ENCODE measurements around the gene FMO5.
"Not testable (repeated sequence)": the region's sequence is repeated elsewhere in the genome, so short reads cannot be mapped to it uniquely, and the experiment has no call there.

FMO5 gene

DNA sequence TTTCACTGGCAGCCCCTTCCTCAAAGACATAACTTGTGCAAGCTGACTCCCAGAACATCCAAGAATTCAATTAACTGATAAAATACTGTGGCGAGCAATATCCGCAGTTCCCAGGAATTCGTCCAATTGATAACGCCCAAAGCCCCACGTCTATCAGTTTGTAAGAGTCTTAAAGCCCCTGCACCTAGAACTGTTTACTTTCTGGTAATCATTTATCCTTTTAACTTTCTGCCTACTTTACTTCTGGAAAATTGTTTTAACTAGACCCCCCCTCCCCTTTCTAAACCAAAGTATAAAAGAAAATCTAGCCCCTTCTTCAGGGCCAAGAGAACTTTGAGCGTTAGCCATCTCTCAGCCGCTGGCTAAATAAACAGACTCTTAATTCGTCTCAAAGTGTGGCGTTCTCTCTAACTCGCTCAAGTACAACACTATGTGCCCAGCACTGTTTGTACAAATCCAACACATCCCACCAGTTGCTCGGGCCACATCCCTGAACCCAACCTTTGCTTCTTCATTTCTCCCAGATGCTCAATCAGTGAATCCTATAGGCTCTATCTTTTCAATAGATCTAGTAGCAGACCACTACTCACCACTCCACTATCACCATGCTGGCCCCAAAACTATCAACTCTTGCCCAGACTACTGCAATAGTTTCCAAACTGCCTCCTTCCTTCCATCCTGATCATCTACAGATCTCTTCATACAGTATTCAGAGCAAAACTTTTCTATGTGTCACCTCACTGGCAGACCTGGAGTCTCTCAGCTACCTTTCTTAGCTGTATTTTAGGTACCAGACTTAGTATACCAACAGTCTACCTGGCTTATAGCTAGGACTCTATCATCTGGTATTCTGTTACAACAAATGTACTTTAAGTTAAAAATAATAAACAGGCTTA is 14.0 kb upstream of the FMO5 start:
- no peak for DNase-seq

DNA sequence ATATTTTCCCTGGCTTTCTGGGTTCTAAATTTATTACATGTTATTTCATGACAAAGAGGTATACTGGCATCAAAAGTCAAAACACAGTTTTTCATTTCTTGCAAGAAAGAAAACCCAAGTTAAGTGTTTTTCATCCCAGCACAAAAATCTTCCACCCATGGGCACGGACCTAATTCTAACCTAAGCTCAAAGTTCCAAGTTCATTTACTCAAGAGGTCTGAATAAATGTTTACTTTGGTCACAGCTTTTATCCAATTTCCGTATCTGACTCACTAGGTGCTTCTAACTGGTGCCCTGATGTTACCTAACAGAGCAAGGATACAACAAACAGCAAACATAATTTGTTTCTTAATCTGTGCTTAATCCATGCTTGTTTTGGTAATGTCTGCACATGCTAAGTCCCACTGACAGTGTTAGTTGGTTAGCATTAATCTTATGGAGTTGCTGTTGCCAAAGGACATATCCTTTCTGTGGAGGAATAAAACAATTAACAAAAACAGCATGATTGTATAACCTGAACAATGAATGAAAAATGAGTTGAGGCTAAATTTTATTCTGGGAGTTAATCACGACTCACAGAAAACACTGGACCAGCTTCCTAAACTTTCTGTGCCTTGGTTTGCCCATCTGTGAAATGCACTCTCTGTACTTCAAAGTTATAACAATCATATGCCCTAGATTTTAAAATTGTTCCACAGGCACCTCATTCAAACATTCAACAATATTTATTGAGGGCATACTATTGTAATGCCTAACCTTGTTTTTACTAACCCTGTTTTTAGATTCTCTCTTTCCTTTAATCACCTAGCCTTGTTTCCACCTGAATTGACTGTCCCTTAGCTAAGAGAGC is 13.1 kb upstream of the FMO5 start:
- DNase-seq = no peak

DNA sequence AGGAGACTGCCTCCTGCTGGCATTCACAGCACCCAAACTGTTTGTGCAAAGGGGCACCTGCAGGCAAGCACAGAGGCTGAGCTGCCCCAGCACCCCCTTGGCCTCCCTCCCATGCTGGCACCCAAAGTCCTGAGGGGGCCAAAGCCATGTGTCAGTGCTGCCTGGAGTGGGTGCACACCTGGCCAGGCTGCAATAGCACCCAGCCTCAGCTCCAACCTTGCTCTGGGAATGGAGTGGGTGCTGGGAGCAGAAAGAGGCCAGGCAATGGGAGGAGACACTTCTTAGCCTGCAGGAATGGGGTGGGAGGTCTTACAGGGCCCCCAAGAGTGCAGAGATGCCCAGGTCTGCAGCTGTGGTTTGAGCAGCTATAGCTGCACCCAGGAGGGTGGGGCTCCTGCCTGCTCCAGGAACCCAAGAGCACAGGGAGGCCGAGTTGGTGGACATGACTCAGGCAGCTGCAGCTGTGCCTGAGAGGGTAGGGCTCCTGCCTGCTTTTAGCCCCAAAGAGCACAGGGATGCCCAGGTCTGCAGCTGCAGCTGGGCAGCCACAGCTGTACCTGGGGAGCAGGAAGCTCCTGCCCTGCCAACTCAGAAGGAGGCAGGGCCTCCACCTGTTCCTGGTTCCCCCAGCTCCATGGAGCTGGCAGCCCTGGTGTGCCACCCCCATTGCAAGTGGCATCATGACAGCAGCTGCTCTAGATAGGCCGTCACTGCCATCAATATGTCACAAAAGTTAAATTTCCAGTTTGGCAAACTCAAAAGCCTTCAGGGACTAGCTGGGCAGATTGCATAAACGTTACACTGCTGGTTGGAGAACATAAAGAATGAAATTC is 12.0 kb upstream of the FMO5 start:
- DNase-seq = no peak

DNA sequence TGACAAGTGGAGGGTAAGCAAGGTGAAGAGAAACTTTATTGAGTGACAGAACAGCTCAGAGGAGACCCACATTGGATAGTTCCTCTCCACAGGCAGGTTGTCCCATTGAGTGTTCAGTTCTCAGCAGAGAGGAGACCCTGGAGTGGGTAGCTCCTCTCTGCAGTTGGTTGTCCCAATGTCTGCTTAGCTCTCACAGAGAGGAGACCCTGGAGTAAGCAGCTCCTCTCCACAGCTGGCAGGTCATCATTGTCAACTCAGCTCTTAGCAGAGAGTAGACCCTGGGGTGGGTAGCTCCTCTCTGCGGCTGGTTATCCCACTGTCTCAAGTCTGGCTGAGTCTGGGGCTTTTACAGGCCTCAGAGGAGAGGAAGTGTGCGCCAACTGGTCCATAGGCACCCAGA is 11.3 kb upstream of the FMO5 start:
- no peak for DNase-seq

DNA sequence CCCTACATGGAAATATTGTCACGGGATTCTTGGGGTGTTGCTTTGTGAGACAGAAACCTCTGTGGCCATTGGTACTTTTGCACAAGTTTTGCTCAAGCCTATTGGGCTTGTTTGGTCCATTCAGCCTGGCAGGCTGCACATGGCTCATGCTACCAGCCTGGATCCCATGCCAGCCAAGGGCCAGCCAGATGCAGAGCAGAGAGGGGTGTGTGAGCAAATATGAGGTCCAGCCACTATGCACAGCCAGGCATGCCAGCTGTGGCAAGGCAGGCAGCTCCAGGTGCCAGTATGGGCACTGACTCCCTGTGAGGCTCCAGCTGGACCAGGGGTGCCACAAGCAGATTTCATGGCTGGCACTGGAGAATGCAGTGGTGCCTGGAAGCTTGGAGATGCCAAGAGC is 10.7 kb upstream of the FMO5 start:
- no peak for DNase-seq

DNA sequence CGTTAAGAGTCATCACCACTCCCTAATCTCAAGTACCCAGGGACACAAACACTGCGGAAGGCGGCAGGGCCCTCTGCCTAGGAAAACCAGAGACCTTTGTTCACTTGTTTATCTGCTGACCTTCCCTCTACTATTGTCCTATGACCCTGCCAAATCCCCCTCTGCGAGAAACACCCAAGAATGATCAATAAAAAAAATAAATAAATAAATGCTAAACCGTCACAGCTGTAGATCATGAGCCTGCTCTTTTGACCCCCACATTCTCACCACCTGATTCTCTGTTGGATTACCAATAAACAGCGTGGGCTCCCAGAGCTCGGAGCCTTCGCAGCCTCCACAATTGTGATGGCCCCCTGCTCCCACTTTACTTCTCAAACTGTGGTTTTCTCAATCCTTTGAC is 8.8 kb upstream of the FMO5 start:
- not testable (repeated sequence) for DNase-seq

DNA sequence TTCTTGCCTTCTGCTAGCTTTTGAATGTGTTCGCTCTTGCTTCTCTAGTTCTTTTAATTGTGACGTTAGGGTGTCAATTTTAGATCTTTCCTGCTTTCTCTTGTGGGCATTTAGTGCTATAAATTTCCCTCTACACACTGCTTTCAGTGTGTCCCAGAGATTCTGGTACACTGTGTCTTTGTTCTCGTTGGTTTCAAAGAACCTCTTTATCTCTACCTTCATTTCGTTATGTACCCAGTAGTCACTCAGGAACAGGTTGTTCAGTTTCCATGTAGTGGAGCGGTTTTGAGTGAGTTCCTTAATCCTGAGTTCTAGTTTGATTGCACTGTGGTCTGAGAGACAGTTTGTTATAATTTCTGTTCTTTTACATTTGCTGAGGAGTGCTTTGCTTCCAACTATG is 5.9 kb upstream of the FMO5 start:
- not testable (repeated sequence) for DNase-seq

DNA sequence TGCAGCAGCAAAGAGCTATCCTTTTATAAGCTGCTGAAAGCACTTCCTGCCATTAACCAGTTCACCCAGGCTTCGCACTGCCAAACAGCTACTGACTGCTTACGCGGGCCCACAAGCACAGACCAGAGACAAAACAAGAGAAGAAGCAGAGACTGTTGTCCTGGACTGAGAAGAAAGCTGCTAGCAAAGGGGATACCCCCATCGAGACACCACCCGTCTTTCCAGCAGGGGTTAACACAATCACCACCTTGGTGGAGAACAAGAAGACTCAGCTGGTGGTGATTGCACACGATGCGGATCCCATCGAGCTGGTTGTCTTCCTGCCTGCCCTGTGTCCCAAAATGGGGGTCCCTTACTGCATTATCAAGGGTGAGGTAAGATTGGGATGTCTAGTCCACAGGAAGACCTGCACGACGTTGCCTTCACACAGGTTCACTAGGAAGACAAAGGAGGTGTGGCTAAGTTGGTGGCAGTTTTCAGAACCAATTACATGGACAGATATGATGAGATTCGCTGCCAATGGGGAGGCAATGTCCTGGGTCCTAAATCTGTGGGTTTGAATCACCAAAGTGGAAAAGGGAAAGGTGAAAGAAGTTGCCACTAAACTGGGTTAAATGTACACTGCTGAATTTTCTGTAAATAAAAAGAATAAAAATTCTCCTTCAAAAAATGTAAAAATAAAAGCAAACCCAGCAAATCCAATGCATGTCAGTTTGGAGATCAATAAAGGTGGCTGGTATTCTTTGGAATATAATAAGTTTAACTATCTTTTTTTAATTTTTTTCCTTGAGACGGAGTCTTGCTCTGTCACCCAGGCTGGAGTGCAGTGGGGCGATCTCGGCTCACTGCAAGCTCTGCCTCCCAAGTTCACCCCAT is 1.2 kb downstream of the FMO5 start:
- no peak for DNase-seq

DNA sequence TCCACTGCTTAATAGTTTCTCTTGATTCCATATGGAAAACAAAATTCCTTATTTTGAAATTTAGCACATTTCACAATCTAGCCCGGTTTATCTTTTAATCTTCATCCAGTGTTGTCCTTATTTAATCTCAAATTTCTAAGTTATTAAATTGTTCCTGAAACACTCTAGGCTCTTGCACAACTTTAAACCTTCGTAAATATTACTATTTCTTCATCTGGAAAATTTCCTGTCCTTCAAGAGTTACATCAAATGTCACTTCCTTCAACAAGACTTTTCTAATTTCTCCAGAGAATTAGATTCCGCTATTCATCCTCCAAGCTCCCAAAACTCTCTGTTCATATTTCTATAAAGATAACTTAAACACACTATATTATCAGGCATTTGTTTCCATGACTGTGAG is 6.5 kb downstream of the FMO5 start:
- DNase-seq = peak in 1 of 2 donors; percentile 84

DNA sequence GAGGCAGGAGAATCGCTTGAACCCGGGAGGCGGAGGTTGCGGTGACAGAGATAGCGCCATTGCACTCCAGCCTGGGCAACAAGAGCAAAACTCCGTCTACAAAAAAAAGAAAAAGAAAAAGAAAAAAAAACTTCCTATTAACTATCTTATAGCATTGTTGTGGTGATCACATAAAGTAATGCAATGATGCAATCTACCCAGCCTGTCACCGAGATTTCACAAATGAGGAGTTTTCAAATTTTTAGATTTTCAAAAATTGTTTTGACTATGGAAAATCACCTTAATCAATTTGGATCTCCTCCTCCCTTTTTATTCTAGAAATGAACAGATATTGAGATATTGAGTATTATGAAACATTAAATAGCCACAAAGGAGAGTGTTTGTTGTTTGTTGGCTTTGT is 8.0 kb downstream of the FMO5 start:
- DNase-seq = peak; percentile 12 to 49

DNA sequence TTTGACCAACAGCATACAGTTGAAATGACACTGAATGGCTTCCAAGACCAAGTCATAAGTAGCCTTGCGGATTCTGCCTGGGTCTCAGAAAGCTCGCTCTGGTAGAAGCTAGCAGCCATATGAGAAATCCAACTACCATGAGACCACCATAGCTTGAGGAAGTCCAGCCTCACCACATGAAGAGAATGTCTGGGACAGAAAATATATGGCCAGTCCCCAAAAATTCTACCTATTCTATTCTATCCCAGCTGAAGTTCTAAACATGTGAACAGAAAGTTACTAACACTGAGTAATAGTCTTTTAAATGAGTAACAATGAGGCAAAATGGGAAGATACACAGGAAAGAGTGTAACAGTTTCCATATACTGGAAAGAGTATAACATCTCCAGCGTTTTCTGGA is 9.0 kb downstream of the FMO5 start:
- no peak for DNase-seq

DNA sequence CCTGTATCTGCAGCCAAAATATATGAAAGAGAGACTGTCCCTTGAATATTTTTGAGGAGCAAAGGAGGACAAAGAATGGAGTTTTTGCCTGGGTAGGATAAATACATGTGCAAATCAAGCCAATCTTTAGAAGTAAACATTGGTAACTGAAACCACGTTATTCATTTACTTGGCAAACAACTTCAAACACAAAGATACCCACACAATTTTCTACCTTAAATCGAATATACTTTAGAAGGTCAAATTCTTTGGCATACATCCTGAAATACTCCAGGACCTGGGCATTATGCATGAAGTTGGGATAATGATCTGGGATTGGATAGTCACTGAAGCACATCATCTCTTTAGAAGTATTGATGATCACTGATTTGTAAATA is 9.6 kb downstream of the FMO5 start:
- no peak for DNase-seq

DNA sequence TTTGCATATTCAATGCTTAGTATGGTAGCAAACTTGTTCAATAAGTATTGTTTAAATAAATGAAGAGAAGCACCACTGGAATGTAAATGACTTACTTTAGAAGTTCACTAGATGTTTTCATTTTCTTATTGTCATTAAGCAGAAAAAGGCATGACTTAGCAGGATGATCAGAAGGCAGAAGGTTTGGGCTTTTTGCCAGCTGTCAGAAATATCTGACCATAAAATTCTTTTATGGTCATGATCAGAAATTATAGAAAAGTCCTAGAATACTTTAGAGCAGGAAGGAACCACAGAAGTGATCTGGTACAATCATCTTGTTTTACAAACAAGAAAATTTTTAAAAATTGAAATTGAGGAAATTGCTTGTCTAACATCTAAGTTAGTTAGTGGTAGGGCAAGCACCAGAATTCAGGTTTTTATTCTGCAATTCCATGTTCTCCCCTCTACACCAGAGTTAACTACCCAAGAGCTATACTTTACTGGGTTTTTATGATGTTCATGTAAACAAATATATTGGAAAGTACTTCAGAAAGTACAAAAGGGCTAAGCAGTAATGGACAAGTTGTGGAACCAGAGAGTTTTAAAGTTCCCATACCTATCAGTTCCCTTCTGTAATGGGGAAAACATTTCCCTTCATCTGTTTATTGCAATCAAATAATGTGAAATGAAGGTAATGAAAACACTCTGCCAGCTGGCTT is 10.1 kb downstream of the FMO5 start:
- no peak for DNase-seq

DNA sequence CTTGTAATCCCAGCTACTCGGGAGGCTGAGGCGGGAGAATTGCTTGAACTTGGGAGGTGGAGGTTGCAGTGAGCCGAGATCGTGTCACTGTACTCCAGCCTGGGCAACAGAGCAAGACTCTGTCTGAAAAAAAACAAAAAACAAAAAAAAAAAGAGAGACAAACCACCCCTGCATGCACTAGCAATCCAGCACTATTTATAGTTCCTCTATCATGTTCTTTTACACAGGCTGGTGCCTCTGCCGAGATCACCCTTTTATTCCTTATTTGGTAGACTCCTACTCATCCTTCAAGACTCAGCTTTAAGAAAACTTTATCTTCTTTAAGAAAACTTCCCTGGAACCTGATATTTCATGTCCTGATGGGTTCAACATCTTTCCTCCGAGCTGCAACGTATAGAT is 10.8 kb downstream of the FMO5 start:
- DNase-seq = peak; percentile 31 to 53

DNA sequence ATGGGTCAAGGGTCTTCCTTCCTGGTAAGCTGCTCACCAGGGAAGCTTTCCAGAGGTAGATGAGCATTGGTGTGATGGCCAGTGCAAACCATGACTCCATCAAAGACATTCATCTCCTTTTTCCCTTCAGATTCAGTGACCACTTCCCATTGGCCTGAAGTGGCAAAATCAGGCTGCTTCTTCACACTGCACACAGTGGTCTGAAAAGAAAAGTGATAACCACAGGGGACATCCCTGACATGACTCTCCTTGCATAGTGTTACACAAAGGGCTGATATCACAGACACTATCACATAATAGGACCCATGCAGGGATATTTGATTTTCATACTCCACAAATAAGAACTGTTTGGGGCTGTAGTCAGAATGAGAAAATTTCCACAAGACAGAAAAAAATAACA is 11.9 kb downstream of the FMO5 start:
- no peak for DNase-seq

DNA sequence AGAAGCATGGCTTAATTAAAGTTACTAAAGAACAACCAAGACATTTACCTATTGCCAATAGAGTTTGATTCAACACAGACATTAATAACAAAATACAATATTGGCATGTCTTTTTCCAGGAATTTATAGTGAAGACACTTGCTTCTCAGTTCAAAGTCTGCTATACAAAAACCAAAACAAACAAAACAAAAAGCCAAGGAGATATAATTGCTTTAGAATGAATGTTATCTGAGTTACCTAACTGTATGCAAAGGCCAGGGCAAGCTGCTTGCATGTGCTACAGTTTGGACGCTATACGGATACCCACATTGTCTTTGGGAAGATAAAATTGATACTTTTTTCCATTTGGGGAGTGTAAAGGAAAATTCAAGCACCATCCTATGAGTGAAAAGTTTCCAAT is 13.6 kb downstream of the FMO5 start:
- no peak for DNase-seq

DNA sequence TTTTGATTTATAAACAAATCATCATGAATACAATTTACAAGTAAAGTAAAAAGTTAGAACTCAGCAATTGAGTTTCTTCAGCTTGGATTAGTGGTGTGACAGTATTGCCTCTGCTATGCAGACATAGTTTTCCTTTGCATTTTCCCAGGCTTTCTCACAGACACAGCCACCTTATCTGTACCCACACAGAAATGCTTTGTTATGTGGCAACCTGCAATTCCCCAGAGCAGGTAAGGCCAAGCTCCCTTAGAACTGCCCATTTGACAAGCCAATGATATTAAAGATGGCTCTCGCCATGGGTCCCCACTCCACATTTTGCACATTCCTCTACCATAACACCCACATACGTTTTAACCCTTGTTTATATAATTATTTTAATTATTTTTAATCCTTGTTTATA is 14.2 kb downstream of the FMO5 start:
- no peak for DNase-seq

DNA sequence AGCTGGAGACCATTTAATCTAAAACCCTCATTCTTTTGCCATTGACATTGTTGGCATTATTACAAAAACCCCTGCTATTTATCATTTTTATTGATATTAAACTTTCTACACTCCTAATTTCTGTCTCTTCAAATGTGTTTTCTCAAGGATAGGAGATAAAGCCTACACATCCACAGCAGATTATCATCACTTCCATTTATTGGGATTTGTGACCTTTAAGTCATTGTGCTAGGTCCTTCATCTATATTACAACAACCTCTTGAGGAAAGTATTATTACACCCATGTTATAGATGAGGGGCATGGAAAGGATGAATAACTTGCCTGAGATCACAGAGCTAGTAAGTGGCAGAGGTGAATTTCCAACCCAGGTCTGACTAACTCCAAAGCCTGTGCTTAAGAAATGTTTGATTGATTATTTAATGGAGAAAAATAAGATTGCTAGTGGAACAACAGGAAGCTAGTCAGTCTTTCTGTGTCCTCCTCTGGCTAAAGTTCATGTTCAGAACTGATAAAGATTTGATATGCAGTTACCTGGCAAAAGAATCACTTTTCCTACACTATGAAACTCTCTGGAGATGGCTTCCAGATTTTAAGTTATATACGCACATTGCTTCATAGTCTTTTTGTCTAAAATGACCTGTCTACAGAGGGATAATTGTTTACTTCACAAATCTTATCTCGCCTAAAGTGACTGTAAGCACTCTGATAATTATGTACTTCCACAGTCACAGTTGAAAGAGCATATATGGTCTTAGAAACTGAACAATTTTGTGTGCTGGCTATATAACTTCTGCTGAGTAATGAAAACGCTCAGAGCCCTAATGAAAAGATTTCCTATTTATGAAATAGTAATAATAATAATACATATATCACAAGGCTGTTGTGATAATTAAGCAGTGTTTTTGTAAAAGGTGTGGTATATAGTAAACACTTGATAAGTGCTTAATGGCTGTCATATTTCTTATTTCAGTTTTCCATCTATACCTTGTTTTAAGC is 15.0 kb downstream of the FMO5 start:
- DNase-seq = no peak

DNA sequence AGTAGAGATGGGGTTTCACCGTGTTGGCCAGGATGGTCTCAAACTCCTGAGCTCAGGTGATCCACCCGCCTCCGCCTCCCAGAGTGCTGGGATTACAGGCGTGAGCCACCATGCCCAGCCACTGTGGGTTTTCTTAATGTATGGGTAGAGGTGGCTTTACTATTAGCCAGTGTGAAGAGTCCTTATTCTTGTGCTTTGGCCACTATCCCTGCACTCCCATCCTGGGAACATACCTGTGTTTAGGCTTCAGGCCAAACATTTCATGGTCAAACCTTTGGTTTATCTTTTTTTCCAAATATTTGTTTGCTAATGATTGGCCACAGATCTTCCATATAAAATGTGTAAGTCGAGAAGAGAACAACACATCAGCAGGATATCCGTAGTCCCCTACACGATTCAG is 16.5 kb downstream of the FMO5 start:
- no peak for DNase-seq

DNA sequence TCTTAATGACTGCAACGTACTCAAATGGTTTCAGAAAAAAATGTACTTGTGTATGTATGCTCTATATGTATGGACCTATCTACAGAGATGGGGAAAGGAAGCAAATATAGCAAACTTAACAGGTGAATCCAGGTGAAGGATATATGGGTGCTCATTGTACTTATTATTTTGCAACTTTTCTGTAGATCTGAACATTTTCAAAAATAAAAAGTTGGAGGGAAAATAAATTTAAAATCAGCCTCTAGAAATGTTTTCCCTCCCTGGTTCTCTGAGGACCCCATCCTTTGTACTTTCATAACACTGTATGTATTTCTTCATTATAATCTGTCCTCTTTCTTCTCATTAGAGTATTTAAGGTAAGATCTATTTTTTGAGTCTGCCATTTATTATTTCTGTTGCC is 17.9 kb downstream of the FMO5 start:
- no peak for DNase-seq
